PC-9 (cell line): Measurements from ENCODE around the gene SUGCT.

Experiments used
- EZH2 ChIP-seq: fragments of 200-600 bp; sonication (generic); IDR thresholded peaks from 2 replicates; pipeline ENCODE4 v1.8.0; 2017; ENCODE audit warnings: antibody characterized with exemption, low read depth
- TF ChIP-seq, protein P1 (sequence below): fragments of 200-600 bp; sonication (generic); conservative IDR thresholded peaks from 2 replicates; pipeline ENCODE4 v1.6.1; 2017; ENCODE audit warnings: mixed run types, antibody characterized with exemption, mild to moderate bottlenecking, moderate library complexity

DNA sequence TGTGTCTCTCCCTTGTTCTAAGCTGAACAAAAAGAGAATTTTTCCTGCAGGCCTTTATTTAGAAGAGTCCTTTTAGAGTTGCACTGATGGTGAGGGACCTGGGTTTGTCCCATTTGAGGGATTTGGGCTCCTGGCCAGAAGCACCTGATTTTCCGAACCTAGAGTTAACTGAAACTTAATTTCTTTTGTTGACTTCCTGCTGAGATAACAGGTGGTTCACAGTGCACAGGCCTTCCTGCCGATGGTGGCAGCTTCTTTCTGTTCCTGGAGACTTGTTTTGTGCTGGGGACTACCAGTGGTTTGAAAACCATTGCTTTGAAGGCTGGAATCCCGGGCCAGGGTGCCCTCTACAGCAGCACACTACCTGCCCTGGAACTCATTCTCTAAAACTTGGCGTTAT is 99.2 kb downstream of the SUGCT start:
- TF ChIP-seq, protein P1, sequence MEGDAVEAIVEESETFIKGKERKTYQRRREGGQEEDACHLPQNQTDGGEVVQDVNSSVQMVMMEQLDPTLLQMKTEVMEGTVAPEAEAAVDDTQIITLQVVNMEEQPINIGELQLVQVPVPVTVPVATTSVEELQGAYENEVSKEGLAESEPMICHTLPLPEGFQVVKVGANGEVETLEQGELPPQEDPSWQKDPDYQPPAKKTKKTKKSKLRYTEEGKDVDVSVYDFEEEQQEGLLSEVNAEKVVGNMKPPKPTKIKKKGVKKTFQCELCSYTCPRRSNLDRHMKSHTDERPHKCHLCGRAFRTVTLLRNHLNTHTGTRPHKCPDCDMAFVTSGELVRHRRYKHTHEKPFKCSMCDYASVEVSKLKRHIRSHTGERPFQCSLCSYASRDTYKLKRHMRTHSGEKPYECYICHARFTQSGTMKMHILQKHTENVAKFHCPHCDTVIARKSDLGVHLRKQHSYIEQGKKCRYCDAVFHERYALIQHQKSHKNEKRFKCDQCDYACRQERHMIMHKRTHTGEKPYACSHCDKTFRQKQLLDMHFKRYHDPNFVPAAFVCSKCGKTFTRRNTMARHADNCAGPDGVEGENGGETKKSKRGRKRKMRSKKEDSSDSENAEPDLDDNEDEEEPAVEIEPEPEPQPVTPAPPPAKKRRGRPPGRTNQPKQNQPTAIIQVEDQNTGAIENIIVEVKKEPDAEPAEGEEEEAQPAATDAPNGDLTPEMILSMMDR, result no peak
- TF ChIP-seq EZH2, result no peak
